ENCODE results near the gene DGKA. TPM values are rescaled to one million over a fixed set of nuclear protein-coding genes. Genes with fewer than 3 reads are reported as not detected.

DGKA gene
- total RNA-seq, 1 experiment from 2014 or later: 25.9 TPM

DNA sequence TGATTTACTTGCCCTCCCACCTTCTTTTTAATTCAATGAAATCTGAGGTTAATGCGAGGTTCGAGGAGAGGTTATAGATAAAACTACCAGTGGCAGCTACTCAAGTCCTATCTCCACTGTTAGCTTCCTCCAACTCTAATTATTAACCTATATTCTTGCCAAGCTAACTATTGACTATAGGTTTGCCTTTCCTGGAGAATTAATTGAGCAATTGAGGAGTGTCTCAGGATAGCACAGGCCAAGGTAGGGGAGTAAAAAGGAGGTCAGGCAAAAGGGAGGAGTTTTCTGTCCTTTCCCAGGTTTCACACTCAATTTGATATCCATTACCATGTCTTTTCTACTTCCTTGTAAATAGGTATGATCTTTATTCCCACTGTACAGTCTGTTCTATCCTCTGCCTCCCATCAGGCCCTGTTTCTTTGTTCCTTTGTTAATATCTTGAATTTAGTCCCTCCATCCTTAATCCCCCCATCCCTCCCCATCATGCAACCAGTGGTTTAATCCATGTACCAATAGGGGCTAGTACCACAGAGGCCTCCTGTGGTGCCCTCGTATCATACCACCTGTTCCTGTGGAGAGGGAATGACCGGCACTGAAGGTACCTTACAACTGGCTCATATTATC, 62.4 kb downstream of the DGKA start:
- Histone ChIP-seq H4K5ac (ENCODE audit: insufficient read length, low read depth, low read length) (no peak overlapping the region), H2BK120ac (ENCODE audit: low read depth, low read length, poor library complexity, severe bottlenecking) (no peak overlapping the region), H3K79me2 (ENCODE audit: insufficient read depth, low read length) (no peaks in the 10 kb centered on the region), H4K91ac (ENCODE audit: insufficient read length, low read depth, low read length) (no peak overlapping the region), H2BK15ac (ENCODE audit: low read depth, low read length) (no peak overlapping the region), H3K23ac (ENCODE audit: insufficient read length, low read depth, low read length) (no peak overlapping the region), H2AK5ac (ENCODE audit: insufficient read length, low read length) (no peak overlapping the region), H4K20me1 (ENCODE audit: control insufficient read depth, insufficient read depth, insufficient read length) (no peaks in the 10 kb centered on the region), H3K18ac (ENCODE audit: insufficient read length, low read depth, low read length) (no peak overlapping the region), H3K9ac (ENCODE audit: extremely low read depth, insufficient read length, low read length) (no peak overlapping the region), H3K14ac (ENCODE audit: insufficient read depth, low read length) (no peak overlapping the region), H4K8ac (replicated peaks; ENCODE audit: insufficient read length, low read depth, low read length) (no peak overlapping the region), H3K23me2 (ENCODE audit: insufficient read length, low read depth, low read length, poor library complexity, severe bottlenecking) (peaks cover 8% of the 10 kb centered on the region), H3K27ac (ENCODE audit: insufficient read length, low read depth, low read length) (no peak overlapping the region), H3K4me1 (ENCODE audit: insufficient read depth, low read length) (no peaks in the 10 kb centered on the region), H2BK20ac (ENCODE audit: low read depth, low read length, poor library complexity, severe bottlenecking) (no peak overlapping the region), H3K4me2 (ENCODE audit: insufficient read depth, insufficient read length, low read length) (no peak overlapping the region), H3K56ac (ENCODE audit: insufficient read length, low read depth, low read length) (no peak overlapping the region), H2AFZ (ENCODE audit: low read length) (no peak overlapping the region), H2BK5ac (ENCODE audit: insufficient read length, low read length) (no peak overlapping the region), H2BK12ac (ENCODE audit: insufficient read length, low read depth, low read length) (no peak overlapping the region), H3T11ph (ENCODE audit: low read length) (no peak overlapping the region), H3K27me3 (ENCODE audit: insufficient read depth, low read length) (no peaks in the 10 kb centered on the region), H3K9me3 (ENCODE audit: control insufficient read depth, low read depth, low read length) (no peaks in the 10 kb centered on the region), H3K4ac (ENCODE audit: low read depth, low read length) (no peak overlapping the region), H3K79me1 (ENCODE audit: insufficient read depth, low read depth, low read length, poor library complexity, severe bottlenecking) (no peaks in the 10 kb centered on the region)
- H3K4me3 Mint-ChIP-seq: no peak overlapping the region
- peaks cover 44 to 61% (median 56%) of the 10 kb centered on the region in 3 experiments; a peak in 6 of 7 replicates for H3K36me3 Mint-ChIP-seq (ENCODE audit: insufficient read depth in 1 of 3, low read depth in 3 of 3)
- no peak overlapping the region; a peak in 1 of 7 replicates for H3K27ac Mint-ChIP-seq
- WGBS (ENCODE audit: extremely low coverage, insufficient read length, low lambda C conversion rate): no CpG with 5 or more reads among the region's 4 CpGs
- no peak for TF ChIP-seq CTCF (conservative IDR thresholded peaks at IDR 0.05)
- H3K9me3 Mint-ChIP-seq: no peaks in the 10 kb centered on the region
- peaks cover 5 to 6% of the 10 kb centered on the region in 2 experiments; a peak in 3 of 4 replicates for H3K4me1 Mint-ChIP-seq
- no peak for DNase-seq
- no peaks in the 10 kb centered on the region for H3K27me3 Mint-ChIP-seq (ENCODE audit: low read depth)

Data from H9 (cell line).